BE2C (cell line): ENCODE data around the gene OR13G1. TPM values are rescaled to one million over a fixed set of nuclear protein-coding genes. Genes with fewer than 3 reads are reported as not detected.
"Not testable (repeated sequence)": the region's sequence is repeated elsewhere in the genome, so short reads cannot be mapped to it uniquely, and the experiment has no call there.

Experiments used
- DNase-seq: peaks from one replicate; pipeline ENCODE4 v3.0.0-alpha.2; 2020
- H3K27me3 ChIP-seq: fragments of 250-450 bp; sonication (Bioruptor Pico); 2 replicates; pipeline ENCODE4 v1.5.1; 2020; ENCODE audit warnings: mild to moderate bottlenecking
- H3K36me3 ChIP-seq: fragments of 250-450 bp; sonication (Bioruptor Pico); 2 replicates; pipeline ENCODE4 v1.5.1; 2020; ENCODE audit warnings: mild to moderate bottlenecking
- H3K4me1 ChIP-seq: fragments of 250-450 bp; sonication (Bioruptor Pico); 2 replicates; pipeline ENCODE4 v1.5.1; 2020
- H3K4me3 ChIP-seq: 2 replicates; pipeline ENCODE4 v1.5.1; 2011; ENCODE audit warnings: low read depth, low read length
- H3K9me3 ChIP-seq: fragments of 250-450 bp; sonication (Bioruptor Pico); 2 replicates; pipeline ENCODE4 v1.5.1; 2020
- polyA plus RNA-seq: library from polyadenylated mRNA; unstranded; fragments of >200 nt; gene quantifications from one replicate; pipeline ENCODE4 v1.2.1, GENCODE V29; 2012; ENCODE audit warnings: low read depth, missing spikeins; ENCODE audit not compliant: insufficient read length, insufficient read depth
- TF ChIP-seq, protein P1 (sequence below): IDR thresholded peaks from 2 replicates; pipeline ENCODE4 v1.5.1; 2012; ENCODE audit warnings: mild to moderate bottlenecking, low read depth, low read length

OR13G1 gene, protein sequence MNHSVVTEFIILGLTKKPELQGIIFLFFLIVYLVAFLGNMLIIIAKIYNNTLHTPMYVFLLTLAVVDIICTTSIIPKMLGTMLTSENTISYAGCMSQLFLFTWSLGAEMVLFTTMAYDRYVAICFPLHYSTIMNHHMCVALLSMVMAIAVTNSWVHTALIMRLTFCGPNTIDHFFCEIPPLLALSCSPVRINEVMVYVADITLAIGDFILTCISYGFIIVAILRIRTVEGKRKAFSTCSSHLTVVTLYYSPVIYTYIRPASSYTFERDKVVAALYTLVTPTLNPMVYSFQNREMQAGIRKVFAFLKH
- not detected for polyA plus RNA-seq

DNA sequence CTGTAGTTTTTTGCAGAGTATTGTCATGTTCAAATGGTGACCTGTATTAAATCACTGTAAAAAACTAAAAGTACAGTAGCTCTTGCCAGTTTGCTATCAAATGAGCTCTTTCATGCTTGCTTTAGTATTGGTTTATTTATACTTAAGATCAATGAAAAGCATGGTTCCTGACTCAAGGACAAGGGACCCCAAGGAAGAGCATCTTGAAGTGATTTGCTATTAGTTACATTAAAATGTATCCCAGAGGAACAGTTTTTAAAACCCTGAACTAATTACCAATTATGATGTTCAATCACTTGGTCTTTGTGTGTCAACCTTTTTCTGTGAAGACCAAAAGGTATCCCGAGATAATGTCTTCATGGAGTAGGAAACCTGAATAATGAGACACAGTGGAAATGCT, at the start of gene OR13G1:
Gene OR13G1, minus strand, starts transcription at position 101 of the 400 bp plus-strand sequence. CDS start 6,698 bp downstream, outside the sequence.
- no peaks in the 10 kb centered on the region for H3K4me1 ChIP-seq
- H3K36me3 ChIP-seq, result no peaks in the 10 kb centered on the region
- TF ChIP-seq, protein P1, sequence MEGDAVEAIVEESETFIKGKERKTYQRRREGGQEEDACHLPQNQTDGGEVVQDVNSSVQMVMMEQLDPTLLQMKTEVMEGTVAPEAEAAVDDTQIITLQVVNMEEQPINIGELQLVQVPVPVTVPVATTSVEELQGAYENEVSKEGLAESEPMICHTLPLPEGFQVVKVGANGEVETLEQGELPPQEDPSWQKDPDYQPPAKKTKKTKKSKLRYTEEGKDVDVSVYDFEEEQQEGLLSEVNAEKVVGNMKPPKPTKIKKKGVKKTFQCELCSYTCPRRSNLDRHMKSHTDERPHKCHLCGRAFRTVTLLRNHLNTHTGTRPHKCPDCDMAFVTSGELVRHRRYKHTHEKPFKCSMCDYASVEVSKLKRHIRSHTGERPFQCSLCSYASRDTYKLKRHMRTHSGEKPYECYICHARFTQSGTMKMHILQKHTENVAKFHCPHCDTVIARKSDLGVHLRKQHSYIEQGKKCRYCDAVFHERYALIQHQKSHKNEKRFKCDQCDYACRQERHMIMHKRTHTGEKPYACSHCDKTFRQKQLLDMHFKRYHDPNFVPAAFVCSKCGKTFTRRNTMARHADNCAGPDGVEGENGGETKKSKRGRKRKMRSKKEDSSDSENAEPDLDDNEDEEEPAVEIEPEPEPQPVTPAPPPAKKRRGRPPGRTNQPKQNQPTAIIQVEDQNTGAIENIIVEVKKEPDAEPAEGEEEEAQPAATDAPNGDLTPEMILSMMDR, result no peak
- H3K4me3 ChIP-seq, result no peak within 1 kb of the TSS
- H3K27me3 ChIP-seq, result no peaks in the 10 kb centered on the region
- no peaks in the 10 kb centered on the region for H3K9me3 ChIP-seq
- no peak for DNase-seq

DNA sequence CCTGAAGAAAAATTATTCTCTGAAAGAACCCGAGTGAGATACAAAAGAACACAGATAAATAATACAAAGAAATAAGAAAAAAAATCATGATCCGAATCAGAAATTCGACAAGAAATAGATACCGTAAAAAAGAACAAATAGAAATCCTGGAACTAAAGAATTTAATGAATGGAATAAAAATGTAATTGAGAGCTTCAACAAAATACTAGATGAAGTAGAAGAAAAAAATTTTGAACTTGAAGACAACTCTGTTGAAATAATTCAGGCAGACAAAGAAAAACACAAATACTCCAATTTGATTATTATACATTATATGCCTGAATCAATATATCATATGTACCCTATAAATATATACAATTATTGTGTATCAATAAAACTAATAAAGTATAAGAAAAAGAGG, 41.7 kb upstream of the OR13G1 start:
- no peaks in the 10 kb centered on the region for H3K36me3 ChIP-seq
- DNase-seq, result no peak
- TF ChIP-seq, protein P1, result no peak
- no peaks in the 10 kb centered on the region for H3K27me3 ChIP-seq
- H3K4me3 ChIP-seq, result no peak overlapping the region
- H3K9me3 ChIP-seq, result no peaks in the 10 kb centered on the region
- no peaks in the 10 kb centered on the region for H3K4me1 ChIP-seq

DNA sequence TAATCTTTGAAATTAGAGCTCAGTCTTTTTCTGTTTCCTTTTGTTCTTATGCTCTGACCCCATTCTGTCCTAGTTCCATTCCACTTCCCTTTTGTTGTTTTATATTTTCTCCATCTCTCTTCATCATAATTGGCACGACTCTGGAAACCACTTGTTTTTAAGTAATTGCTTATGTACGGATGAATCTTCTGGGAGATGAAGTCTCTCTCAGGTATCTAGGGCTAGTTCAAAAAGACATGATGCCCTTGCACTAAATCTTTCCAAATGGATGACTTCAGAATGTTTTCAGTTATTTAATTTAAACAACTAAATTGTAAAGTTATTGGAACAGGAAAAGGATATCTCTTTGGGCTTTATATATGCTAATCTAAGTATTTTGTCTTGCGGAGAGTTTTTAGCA, 37.0 kb upstream of the OR13G1 start, which contains the start of gene OR6F1:
Gene OR6F1, minus strand, starts transcription at position 101 of the 400 bp plus-strand sequence. CDS start 3,891 bp downstream, outside the sequence.
- Histone ChIP-seq H3K4me3 (no peak within 1 kb of the TSS), H3K4me1 (no peaks in the 10 kb centered on the region), H3K27me3 (no peaks in the 10 kb centered on the region), H3K9me3 (no peaks in the 10 kb centered on the region), H3K36me3 (no peaks in the 10 kb centered on the region)
- TF ChIP-seq, protein P1, result no peak
- DNase-seq, result no peak

DNA sequence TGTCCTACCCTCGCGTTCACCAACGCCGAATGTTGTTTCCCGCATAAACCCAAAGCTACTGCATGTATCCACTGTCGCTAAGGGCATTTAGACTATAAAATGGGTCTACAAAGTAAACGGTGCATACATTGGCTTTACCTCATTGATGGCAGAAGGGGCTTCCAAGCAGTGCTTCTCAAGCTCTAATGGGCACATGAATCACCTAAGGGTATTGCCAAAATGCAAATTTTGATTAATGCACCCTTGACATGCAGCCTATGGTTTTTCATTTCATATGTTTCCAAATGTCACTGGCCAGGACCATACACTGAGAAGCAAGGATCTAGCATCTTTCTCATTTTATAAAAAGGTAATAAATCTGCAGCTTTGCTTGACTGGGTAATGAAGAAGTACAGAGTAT, 34.2 kb upstream of the OR13G1 start:
- H3K4me3 ChIP-seq, result no peak overlapping the region
- TF ChIP-seq, protein P1, result no peak
- no peaks in the 10 kb centered on the region for H3K9me3 ChIP-seq
- H3K36me3 ChIP-seq, result no peaks in the 10 kb centered on the region
- no peaks in the 10 kb centered on the region for H3K27me3 ChIP-seq
- no peak for DNase-seq
- H3K4me1 ChIP-seq, result no peaks in the 10 kb centered on the region

DNA sequence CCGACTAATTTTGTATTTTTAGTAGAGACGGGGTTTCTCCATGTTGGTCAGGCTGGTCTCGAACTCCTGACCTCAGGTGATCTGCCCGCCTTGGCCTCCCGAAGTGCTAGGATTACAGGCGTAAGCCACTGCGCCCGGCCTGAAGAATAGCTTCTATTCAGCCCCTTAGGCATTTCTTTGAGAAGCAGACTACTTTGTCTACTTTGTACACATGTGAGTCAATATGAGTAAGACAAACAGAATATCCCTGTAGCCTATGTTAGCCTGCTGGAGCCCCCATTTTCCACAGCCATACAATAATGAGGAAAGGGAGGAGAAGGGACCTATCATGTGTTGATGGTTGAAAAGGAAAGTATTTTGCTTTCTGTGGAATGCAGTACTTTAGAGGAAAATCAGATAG, 31.1 kb upstream of the OR13G1 start:
- not testable (repeated sequence) for H3K9me3 ChIP-seq

DNA sequence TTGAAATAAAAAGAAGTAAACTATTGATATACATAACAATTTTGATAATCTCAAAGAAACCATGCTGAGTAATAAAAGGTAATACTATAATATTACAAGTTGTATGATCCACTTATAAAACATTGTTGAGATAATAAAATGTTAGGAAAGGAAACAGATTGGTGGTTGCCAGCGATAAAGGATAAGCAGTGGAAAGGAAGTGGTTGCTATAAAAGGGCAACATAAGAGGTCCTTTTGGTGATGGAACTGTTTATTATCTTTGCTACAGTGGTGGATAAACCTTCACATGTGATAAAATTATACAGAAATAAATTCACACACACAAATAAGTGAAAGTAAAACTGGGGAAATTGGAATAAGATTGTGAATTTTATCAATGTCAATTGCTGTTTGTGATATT, 21.8 kb upstream of the OR13G1 start:
- Histone ChIP-seq H3K27me3 (no peaks in the 10 kb centered on the region), H3K4me1 (no peaks in the 10 kb centered on the region), H3K9me3 (no peaks in the 10 kb centered on the region; the same call in 1 of the 2 replicates), H3K36me3 (no peaks in the 10 kb centered on the region), H3K4me3 (no peak overlapping the region)
- TF ChIP-seq, protein P1, result no peak
- no peak for DNase-seq

More for the DNA sequence above, 31.1 kb upstream of the OR13G1 start:
- DNase-seq, H3K4me1 ChIP-seq, H3K4me3 ChIP-seq, H3K27me3 ChIP-seq, H3K36me3 ChIP-seq: not testable (repeated sequence)
